HUES48 (cell line): ENCODE measurements around the gene NUMBL.

Experiments
- H3K27ac ChIP-seq: one replicate; pipeline ENCODE4 v1.7.0; 2013; ENCODE audit warnings: low read depth, low read length, inconsistent platforms
- H3K27me3 ChIP-seq: 2 replicates; pipeline ENCODE4 v1.6.1; 2013; ENCODE audit warnings: mild to moderate bottlenecking, low read length; ENCODE audit not compliant: control insufficient read depth, insufficient read depth
- H3K36me3 ChIP-seq: 2 replicates; pipeline ENCODE4 v1.6.1; 2013; ENCODE audit warnings: low read length; ENCODE audit not compliant: control insufficient read depth, insufficient read depth
- H3K4me1 ChIP-seq: 2 replicates; pipeline ENCODE4 v1.6.1; 2013; ENCODE audit warnings: mild to moderate bottlenecking, low read length; ENCODE audit not compliant: control insufficient read depth, insufficient read depth
- H3K4me3 ChIP-seq: 2 replicates; pipeline ENCODE4 v1.5.1; 2013; ENCODE audit warnings: mild to moderate bottlenecking, low read depth, low read length
- H3K9ac ChIP-seq: 2 replicates; pipeline ENCODE4 v1.6.1; 2013; ENCODE audit warnings: mild to moderate bottlenecking, low read depth, low read length, moderate library complexity
- H3K9me3 ChIP-seq: 2 replicates; pipeline ENCODE4 v1.6.1; 2013; ENCODE audit warnings: low read length; ENCODE audit not compliant: control insufficient read depth, insufficient read depth

NUMBL gene

DNA sequence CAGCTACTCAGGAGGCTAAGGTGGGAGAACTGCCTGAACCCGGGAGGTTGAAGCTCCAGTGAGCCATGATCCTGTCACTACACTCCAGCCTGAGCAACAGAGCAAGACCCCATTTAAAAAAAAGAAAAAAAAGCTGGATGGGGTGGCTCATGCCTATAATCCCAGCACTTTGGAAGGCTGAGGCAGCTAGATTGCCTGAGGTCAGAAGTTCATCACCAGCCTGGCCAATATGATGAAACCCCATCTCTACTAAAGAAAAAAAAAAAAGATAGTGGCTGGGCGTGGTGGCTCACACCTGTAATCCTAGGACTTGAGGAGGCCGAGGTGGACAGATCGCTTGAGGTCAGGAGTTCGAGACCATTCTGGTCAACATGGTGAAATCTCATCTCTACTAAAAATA lies 74.3 kb downstream of the NUMBL start:
- Histone ChIP-seq H3K27ac (no peak overlapping the region), H3K4me3 (no peak overlapping the region), H3K9me3 (no peaks in the 10 kb centered on the region), H3K9ac (no peak overlapping the region), H3K36me3 (peaks cover 18% of the 10 kb centered on the region), H3K27me3 (peaks cover 17% of the 10 kb centered on the region), H3K4me1 (peaks cover 3% of the 10 kb centered on the region)
